HEK293 (cell line): ENCODE measurements around the gene SMIM17.

Experiments
- ELK4 ChIP-seq: IDR thresholded peaks from 2 replicates; pipeline ENCODE4 v1.6.1; 2011; ENCODE audit warnings: mild to moderate bottlenecking, low read depth, low read length, borderline replicate concordance
- FEZF1 ChIP-seq: fragments of 450-650 bp; formaldehyde crosslinking; IDR thresholded peaks from 2 replicates; pipeline ENCODE4 v1.5.1; 2016; ENCODE audit warnings: missing biosample characterization, missing genetic modification characterization
- GLI4 ChIP-seq: fragments of 450-650 bp; formaldehyde crosslinking; IDR thresholded peaks from 2 replicates; pipeline ENCODE4 v1.5.1; 2016; ENCODE audit warnings: missing biosample characterization, missing genetic modification characterization
- GLIS2 ChIP-seq: fragments of 450-650 bp; formaldehyde crosslinking; IDR thresholded peaks from 2 replicates; pipeline ENCODE4 v1.5.1; 2016; ENCODE audit warnings: missing biosample characterization, missing genetic modification characterization
- KLF1 ChIP-seq: fragments of 450-650 bp; formaldehyde crosslinking; IDR thresholded peaks from 2 replicates; pipeline ENCODE4 v1.5.1; 2016; ENCODE audit warnings: missing biosample characterization, missing genetic modification characterization
- KLF16 ChIP-seq: fragments of 450-650 bp; formaldehyde crosslinking; IDR thresholded peaks from 2 replicates; pipeline ENCODE4 v1.5.1; 2017; ENCODE audit warnings: missing biosample characterization, missing genetic modification characterization
- OVOL3 ChIP-seq: fragments of 450-650 bp; formaldehyde crosslinking; IDR thresholded peaks from 2 replicates; pipeline ENCODE4 v1.5.1; 2016; ENCODE audit warnings: missing biosample characterization, missing genetic modification characterization
- REPIN1 ChIP-seq: fragments of 450-650 bp; formaldehyde crosslinking; IDR thresholded peaks from 2 replicates; pipeline ENCODE4 v1.5.1; 2017; ENCODE audit warnings: missing biosample characterization, missing genetic modification characterization, low read depth
- SCRT1 ChIP-seq: fragments of 450-650 bp; formaldehyde crosslinking; IDR thresholded peaks from 2 replicates; pipeline ENCODE4 v1.5.1; 2016; ENCODE audit warnings: missing biosample characterization, missing genetic modification characterization, borderline replicate concordance
- ZBTB48 ChIP-seq: fragments of 450-650 bp; formaldehyde crosslinking; IDR thresholded peaks from 2 replicates; pipeline ENCODE4 v1.5.1; 2016; ENCODE audit warnings: missing biosample characterization, missing genetic modification characterization
- ZEB2 ChIP-seq: fragments of 450-650 bp; formaldehyde crosslinking; IDR thresholded peaks from 2 replicates; pipeline ENCODE4 v1.5.1; 2016; ENCODE audit warnings: missing biosample characterization, missing genetic modification characterization
- ZFHX2 ChIP-seq: fragments of 450-650 bp; formaldehyde crosslinking; conservative IDR thresholded peaks from 2 replicates; pipeline ENCODE4 v1.5.1; 2016; ENCODE audit warnings: missing biosample characterization, missing genetic modification characterization
- ZNF132 ChIP-seq: fragments of 450-650 bp; formaldehyde crosslinking; IDR thresholded peaks from 2 replicates; pipeline ENCODE4 v1.5.1; 2017; ENCODE audit warnings: missing biosample characterization, missing genetic modification characterization, borderline replicate concordance
- ZNF324 ChIP-seq: fragments of 450-650 bp; formaldehyde crosslinking; IDR thresholded peaks from 2 replicates; pipeline ENCODE4 v1.5.1; 2016; ENCODE audit warnings: missing biosample characterization, missing genetic modification characterization
- ZNF350 ChIP-seq: fragments of 450-650 bp; formaldehyde crosslinking; IDR thresholded peaks from 2 replicates; pipeline ENCODE4 v1.5.0; 2017; ENCODE audit warnings: missing biosample characterization, mild to moderate bottlenecking, missing genetic modification characterization
- ZNF354C ChIP-seq: fragments of 450-650 bp; formaldehyde crosslinking; IDR thresholded peaks from 2 replicates; pipeline ENCODE4 v1.5.1; 2016; ENCODE audit warnings: missing biosample characterization, missing genetic modification characterization, low read depth, borderline replicate concordance
- ZNF391 ChIP-seq: fragments of 450-650 bp; formaldehyde crosslinking; IDR thresholded peaks from 2 replicates; pipeline ENCODE4 v1.5.1; 2016; ENCODE audit warnings: low read depth, missing biosample characterization, missing genetic modification characterization, borderline replicate concordance
- ZNF544 ChIP-seq: fragments of 450-650 bp; formaldehyde crosslinking; IDR thresholded peaks from 2 replicates; pipeline ENCODE4 v1.5.0; 2017; ENCODE audit warnings: missing biosample characterization, missing genetic modification characterization
- ZNF549 ChIP-seq: fragments of 450-650 bp; IDR thresholded peaks from 2 replicates; pipeline ENCODE4 v1.5.1; 2018; ENCODE audit warnings: missing biosample characterization, missing genetic modification characterization, mild to moderate bottlenecking, inconsistent platforms, moderate library complexity
- ZNF623 ChIP-seq: fragments of 450-650 bp; formaldehyde crosslinking; IDR thresholded peaks from 2 replicates; pipeline ENCODE4 v1.5.1; 2016; ENCODE audit warnings: missing biosample characterization, missing genetic modification characterization
- ZNF660 ChIP-seq: fragments of 450-650 bp; IDR thresholded peaks from 2 replicates; pipeline ENCODE4 v1.5.1; 2018; ENCODE audit warnings: missing biosample characterization, mild to moderate bottlenecking, missing genetic modification characterization
- ZNF76 ChIP-seq: fragments of 450-650 bp; formaldehyde crosslinking; IDR thresholded peaks from 2 replicates; pipeline ENCODE4; 2016; ENCODE audit warnings: low read depth, missing biosample characterization, missing genetic modification characterization, borderline replicate concordance
- ZXDB ChIP-seq: fragments of 450-650 bp; formaldehyde crosslinking; IDR thresholded peaks from 2 replicates; pipeline ENCODE4 v1.5.1; 2016; ENCODE audit warnings: missing biosample characterization, missing genetic modification characterization
- TF ChIP-seq, protein P1 (sequence below): fragments of 450-650 bp; formaldehyde crosslinking; IDR thresholded peaks from 2 replicates; pipeline ENCODE4 v1.5.1; 2016; ENCODE audit warnings: missing biosample characterization, missing genetic modification characterization, borderline replicate concordance
- TF ChIP-seq, protein P2 (sequence below): fragments of 450-650 bp; formaldehyde crosslinking; IDR thresholded peaks from 2 replicates; pipeline ENCODE4 v1.5.1; 2016; ENCODE audit warnings: missing biosample characterization, missing genetic modification characterization
- TF ChIP-seq, protein P3 (sequence below): fragments of 450-650 bp; formaldehyde crosslinking; IDR thresholded peaks from 2 replicates; pipeline ENCODE4 v1.5.1; 2016; ENCODE audit warnings: missing biosample characterization, missing genetic modification characterization
- TF ChIP-seq, protein P4 (sequence below): fragments of 450-650 bp; formaldehyde crosslinking; IDR thresholded peaks from 2 replicates; pipeline ENCODE4 v1.5.1; 2016; ENCODE audit warnings: missing biosample characterization, missing genetic modification characterization, borderline replicate concordance

SMIM17 gene

GRCh38 chr19:56595548-56595899 is 47.4 kb upstream of the SMIM17 start (continued):
- TF ChIP-seq ZNF76 (tag by site-specific recombination) (no peak), ZNF549 (no peak), ZBTB48 (no peak; the same call in none of the 2 replicates), ELK4 (no peak), REPIN1 (0 out of 2 replicates have a peak, but pooled peaks have one; percentile 61), ZNF324 (tag by site-specific recombination) (peak; percentile 44; the same call in 1 of the 2 replicates), ZXDB (tag by site-specific recombination) (no peak), ZNF544 (tag by site-specific recombination) (no peak), ZFHX2 (peak; percentile 35), KLF1 (no peak; the same call in 1 of the 2 replicates), GLI4 (tag by site-specific recombination) (peak; percentile 25; the same call in 1 of the 2 replicates), ZNF132 (tag by site-specific recombination) (no peak), GLIS2 (tag by site-specific recombination) (no peak), ZNF354C (no peak), FEZF1 (tag by site-specific recombination) (no peak), SCRT1 (tag by site-specific recombination) (0 out of 2 replicates have a peak, but pooled peaks have one; percentile 19), KLF16 (no peak), ZNF623 (tag by site-specific recombination) (no peak), OVOL3 (tag by site-specific recombination) (peak; percentile 16; the same call in 1 of the 2 replicates), ZNF391 (tag by site-specific recombination) (no peak), ZEB2 (tag by site-specific recombination) (no peak), ZNF660 (tag by site-specific recombination) (no peak), ZNF350 (tag by site-specific recombination) (no peak)
- TF ChIP-seq, protein P1, sequence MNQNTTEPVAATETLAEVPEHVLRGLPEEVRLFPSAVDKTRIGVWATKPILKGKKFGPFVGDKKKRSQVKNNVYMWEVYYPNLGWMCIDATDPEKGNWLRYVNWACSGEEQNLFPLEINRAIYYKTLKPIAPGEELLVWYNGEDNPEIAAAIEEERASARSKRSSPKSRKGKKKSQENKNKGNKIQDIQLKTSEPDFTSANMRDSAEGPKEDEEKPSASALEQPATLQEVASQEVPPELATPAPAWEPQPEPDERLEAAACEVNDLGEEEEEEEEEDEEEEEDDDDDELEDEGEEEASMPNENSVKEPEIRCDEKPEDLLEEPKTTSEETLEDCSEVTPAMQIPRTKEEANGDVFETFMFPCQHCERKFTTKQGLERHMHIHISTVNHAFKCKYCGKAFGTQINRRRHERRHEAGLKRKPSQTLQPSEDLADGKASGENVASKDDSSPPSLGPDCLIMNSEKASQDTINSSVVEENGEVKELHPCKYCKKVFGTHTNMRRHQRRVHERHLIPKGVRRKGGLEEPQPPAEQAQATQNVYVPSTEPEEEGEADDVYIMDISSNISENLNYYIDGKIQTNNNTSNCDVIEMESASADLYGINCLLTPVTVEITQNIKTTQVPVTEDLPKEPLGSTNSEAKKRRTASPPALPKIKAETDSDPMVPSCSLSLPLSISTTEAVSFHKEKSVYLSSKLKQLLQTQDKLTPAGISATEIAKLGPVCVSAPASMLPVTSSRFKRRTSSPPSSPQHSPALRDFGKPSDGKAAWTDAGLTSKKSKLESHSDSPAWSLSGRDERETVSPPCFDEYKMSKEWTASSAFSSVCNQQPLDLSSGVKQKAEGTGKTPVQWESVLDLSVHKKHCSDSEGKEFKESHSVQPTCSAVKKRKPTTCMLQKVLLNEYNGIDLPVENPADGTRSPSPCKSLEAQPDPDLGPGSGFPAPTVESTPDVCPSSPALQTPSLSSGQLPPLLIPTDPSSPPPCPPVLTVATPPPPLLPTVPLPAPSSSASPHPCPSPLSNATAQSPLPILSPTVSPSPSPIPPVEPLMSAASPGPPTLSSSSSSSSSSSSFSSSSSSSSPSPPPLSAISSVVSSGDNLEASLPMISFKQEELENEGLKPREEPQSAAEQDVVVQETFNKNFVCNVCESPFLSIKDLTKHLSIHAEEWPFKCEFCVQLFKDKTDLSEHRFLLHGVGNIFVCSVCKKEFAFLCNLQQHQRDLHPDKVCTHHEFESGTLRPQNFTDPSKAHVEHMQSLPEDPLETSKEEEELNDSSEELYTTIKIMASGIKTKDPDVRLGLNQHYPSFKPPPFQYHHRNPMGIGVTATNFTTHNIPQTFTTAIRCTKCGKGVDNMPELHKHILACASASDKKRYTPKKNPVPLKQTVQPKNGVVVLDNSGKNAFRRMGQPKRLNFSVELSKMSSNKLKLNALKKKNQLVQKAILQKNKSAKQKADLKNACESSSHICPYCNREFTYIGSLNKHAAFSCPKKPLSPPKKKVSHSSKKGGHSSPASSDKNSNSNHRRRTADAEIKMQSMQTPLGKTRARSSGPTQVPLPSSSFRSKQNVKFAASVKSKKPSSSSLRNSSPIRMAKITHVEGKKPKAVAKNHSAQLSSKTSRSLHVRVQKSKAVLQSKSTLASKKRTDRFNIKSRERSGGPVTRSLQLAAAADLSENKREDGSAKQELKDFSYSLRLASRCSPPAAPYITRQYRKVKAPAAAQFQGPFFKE (tag by site-specific recombination), result no peak
- TF ChIP-seq, protein P2, sequence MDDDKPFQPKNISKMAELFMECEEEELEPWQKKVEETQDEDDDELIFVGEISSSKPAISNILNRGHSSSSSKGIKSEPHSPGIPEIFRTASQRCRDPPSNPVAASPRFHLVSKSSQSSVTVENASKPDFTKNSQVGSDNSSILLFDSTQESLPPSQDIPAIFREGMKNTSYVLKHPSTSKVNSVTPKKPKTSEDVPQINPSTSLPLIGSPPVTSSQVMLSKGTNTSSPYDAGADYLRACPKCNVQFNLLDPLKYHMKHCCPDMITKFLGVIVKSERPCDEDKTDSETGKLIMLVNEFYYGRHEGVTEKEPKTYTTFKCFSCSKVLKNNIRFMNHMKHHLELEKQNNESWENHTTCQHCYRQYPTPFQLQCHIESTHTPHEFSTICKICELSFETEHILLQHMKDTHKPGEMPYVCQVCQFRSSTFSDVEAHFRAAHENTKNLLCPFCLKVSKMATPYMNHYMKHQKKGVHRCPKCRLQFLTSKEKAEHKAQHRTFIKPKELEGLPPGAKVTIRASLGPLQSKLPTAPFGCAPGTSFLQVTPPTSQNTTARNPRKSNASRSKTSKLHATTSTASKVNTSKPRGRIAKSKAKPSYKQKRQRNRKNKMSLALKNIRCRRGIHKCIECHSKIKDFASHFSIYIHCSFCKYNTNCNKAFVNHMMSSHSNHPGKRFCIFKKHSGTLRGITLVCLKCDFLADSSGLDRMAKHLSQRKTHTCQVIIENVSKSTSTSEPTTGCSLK, result no peak
- TF ChIP-seq, protein P3, sequence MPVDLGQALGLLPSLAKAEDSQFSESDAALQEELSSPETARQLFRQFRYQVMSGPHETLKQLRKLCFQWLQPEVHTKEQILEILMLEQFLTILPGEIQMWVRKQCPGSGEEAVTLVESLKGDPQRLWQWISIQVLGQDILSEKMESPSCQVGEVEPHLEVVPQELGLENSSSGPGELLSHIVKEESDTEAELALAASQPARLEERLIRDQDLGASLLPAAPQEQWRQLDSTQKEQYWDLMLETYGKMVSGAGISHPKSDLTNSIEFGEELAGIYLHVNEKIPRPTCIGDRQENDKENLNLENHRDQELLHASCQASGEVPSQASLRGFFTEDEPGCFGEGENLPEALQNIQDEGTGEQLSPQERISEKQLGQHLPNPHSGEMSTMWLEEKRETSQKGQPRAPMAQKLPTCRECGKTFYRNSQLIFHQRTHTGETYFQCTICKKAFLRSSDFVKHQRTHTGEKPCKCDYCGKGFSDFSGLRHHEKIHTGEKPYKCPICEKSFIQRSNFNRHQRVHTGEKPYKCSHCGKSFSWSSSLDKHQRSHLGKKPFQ (tag by site-specific recombination), result no peak
- TF ChIP-seq, protein P4, sequence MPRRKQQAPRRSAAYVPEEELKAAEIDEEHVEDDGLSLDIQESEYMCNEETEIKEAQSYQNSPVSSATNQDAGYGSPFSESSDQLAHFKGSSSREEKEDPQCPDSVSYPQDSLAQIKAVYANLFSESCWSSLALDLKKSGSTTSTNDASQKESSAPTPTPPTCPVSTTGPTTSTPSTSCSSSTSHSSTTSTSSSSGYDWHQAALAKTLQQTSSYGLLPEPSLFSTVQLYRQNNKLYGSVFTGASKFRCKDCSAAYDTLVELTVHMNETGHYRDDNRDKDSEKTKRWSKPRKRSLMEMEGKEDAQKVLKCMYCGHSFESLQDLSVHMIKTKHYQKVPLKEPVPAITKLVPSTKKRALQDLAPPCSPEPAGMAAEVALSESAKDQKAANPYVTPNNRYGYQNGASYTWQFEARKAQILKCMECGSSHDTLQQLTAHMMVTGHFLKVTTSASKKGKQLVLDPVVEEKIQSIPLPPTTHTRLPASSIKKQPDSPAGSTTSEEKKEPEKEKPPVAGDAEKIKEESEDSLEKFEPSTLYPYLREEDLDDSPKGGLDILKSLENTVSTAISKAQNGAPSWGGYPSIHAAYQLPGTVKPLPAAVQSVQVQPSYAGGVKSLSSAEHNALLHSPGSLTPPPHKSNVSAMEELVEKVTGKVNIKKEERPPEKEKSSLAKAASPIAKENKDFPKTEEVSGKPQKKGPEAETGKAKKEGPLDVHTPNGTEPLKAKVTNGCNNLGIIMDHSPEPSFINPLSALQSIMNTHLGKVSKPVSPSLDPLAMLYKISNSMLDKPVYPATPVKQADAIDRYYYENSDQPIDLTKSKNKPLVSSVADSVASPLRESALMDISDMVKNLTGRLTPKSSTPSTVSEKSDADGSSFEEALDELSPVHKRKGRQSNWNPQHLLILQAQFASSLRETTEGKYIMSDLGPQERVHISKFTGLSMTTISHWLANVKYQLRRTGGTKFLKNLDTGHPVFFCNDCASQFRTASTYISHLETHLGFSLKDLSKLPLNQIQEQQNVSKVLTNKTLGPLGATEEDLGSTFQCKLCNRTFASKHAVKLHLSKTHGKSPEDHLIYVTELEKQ (tag by site-specific recombination), result no peak
